WTC11 (cell line): ENCODE measurements around the gene SPX.

Source experiments
- CREB1 ChIP-seq: sonication (generic); formaldehyde crosslinking; IDR thresholded peaks from 2 replicates; pipeline ENCODE4 v1.8.0; 2023; ENCODE audit warnings: mild to moderate bottlenecking, missing genetic modification reagents
- CTCF ChIP-seq: fragments of 200-600 bp; IDR thresholded peaks from 2 replicates; pipeline ENCODE4 v1.8.0; 2022; ENCODE audit warnings: antibody characterized with exemption
- ESRRA ChIP-seq: sonication (generic); formaldehyde crosslinking; IDR thresholded peaks from 2 replicates; pipeline ENCODE4 v1.8.1; 2022; ENCODE audit warnings: mild to moderate bottlenecking, missing genetic modification reagents, borderline replicate concordance
- JUN ChIP-seq: sonication (generic); formaldehyde crosslinking; IDR thresholded peaks from 2 replicates; pipeline ENCODE4 v1.8.0; 2023; ENCODE audit warnings: mild to moderate bottlenecking, missing genetic modification reagents
- NR1H2 ChIP-seq: sonication (generic); formaldehyde crosslinking; IDR thresholded peaks from 2 replicates; pipeline ENCODE4 v1.9.0; 2021; ENCODE audit warnings: mild to moderate bottlenecking, moderate library complexity, missing genetic modification reagents

- TF ChIP-seq CREB1 (CRISPR knock-in tag) (no peak), NR1H2 (CRISPR knock-in tag) (no peak), CTCF (no peak), ESRRA (CRISPR knock-in tag) (no peak), JUN (CRISPR knock-in tag) (no peak)
These were observed 16.3 kb downstream of the SPX start for GRCh38 chr12:21542403-21542802.
